SK-N-SH (cell line): ENCODE measurements around the gene ARCN1. TPM values are rescaled to one million over a fixed set of nuclear protein-coding genes. Genes with fewer than 3 reads are reported as not detected.

Experiments used
- EP300 ChIP-seq, 2 experiments: IDR thresholded peaks; 2 replicates each; pipeline versions ENCODE4 v1.4.0 to v1.6.1; 2012; ENCODE audit warnings: borderline replicate concordance in 1 of 2, low read depth in 1 of 2, low read length in 1 of 2
- FOSL2 ChIP-seq: IDR thresholded peaks from 2 replicates; pipeline ENCODE4 v1.4.0; 2012; ENCODE audit warnings: low read depth, mild to moderate bottlenecking, moderate library complexity, borderline replicate concordance
- FOXJ3 ChIP-seq: sonication (generic); formaldehyde crosslinking; IDR thresholded peaks from 2 replicates; pipeline ENCODE4 v1.5.1; 2020; ENCODE audit warnings: mild to moderate bottlenecking, missing genetic modification reagents
- FOXM1 ChIP-seq: IDR thresholded peaks from 2 replicates; pipeline ENCODE4 v1.4.0; 2012; ENCODE audit warnings: low read depth, mild to moderate bottlenecking
- JUND ChIP-seq: IDR thresholded peaks from 2 replicates; pipeline ENCODE4 v1.4.0; 2012
- MAX ChIP-seq: IDR thresholded peaks from 2 replicates; pipeline ENCODE4 v1.4.0; 2012; ENCODE audit warnings: low read depth
- NRF1 ChIP-seq: IDR thresholded peaks from 2 replicates; pipeline ENCODE4 v1.6.1; 2012; ENCODE audit warnings: low read depth, mild to moderate bottlenecking, low read length
- POLR2AphosphoS5 ChIP-seq: IDR thresholded peaks from 2 replicates; pipeline ENCODE4 v1.6.1; 2012; ENCODE audit warnings: low read depth, low read length
- RAD21 ChIP-seq: IDR thresholded peaks from 2 replicates; pipeline ENCODE4 v1.6.1; 2012; ENCODE audit warnings: mild to moderate bottlenecking, low read length
- RCOR1 ChIP-seq: fragments of 150-350 bp; IDR thresholded peaks from 2 replicates; pipeline ENCODE4 v1.6.1; 2017; ENCODE audit warnings: antibody characterized with exemption, low read length
- RFX5 ChIP-seq: IDR thresholded peaks from 2 replicates; pipeline ENCODE4 v1.6.1; 2012; ENCODE audit warnings: mild to moderate bottlenecking, improper control_type of control experiment, low read length
- RXRA ChIP-seq: IDR thresholded peaks from 2 replicates; pipeline ENCODE4 v1.4.0; 2012; ENCODE audit warnings: low read depth, mild to moderate bottlenecking, borderline replicate concordance
- SIN3A ChIP-seq: IDR thresholded peaks from 2 replicates; pipeline ENCODE4 v1.6.1; 2012; ENCODE audit warnings: low read depth, mild to moderate bottlenecking, low read length, moderate library complexity, borderline replicate concordance
- TAF1 ChIP-seq: IDR thresholded peaks from 2 replicates; pipeline ENCODE4 v1.6.1; 2012; ENCODE audit warnings: low read depth, mild to moderate bottlenecking, low read length, moderate library complexity, borderline replicate concordance
- TCF12 ChIP-seq: IDR thresholded peaks from 2 replicates; pipeline ENCODE4 v1.4.0; 2012
- TEAD4 ChIP-seq: IDR thresholded peaks from 2 replicates; pipeline ENCODE4 v1.4.0; 2012; ENCODE audit warnings: mild to moderate bottlenecking, borderline replicate concordance; ENCODE audit not compliant: insufficient read depth
- USF1 ChIP-seq: IDR thresholded peaks from 2 replicates; pipeline ENCODE4 v1.4.0; 2012; ENCODE audit warnings: low read depth, borderline replicate concordance
- YY1 ChIP-seq: IDR thresholded peaks from 2 replicates; pipeline ENCODE4 v1.4.0; 2012; ENCODE audit warnings: low read depth, mild to moderate bottlenecking
- ZBTB33 ChIP-seq: IDR thresholded peaks from 2 replicates; pipeline ENCODE4 v1.4.0; 2012; ENCODE audit warnings: low read depth, borderline replicate concordance
- polyA plus RNA-seq, 3 experiments: library from polyadenylated mRNA; depleted of rRNA; stranded (reverse); fragments of >200 nt; gene quantifications; 2 replicates each; pipeline ENCODE4 v1.2.3, GENCODE V29; 2012
- TF ChIP-seq, protein P1 (sequence below): fragments of 150-350 bp; IDR thresholded peaks from 2 replicates; pipeline ENCODE4 v1.6.1; 2017; ENCODE audit warnings: antibody characterized with exemption, low read length, low read depth, borderline replicate concordance
- TF ChIP-seq, protein P2 (sequence below): IDR thresholded peaks from 2 replicates; pipeline ENCODE4; 2012
- TF ChIP-seq, protein P3 (sequence below): fragments of 150-350 bp; IDR thresholded peaks from 2 replicates; pipeline ENCODE4 v1.6.1; 2016; ENCODE audit warnings: mild to moderate bottlenecking, low read depth, low read length

Gene ARCN1
- polyA plus RNA-seq, 1 of the 3 experiments (the other 2 are of a cell fraction) = 128 TPM

DNA sequence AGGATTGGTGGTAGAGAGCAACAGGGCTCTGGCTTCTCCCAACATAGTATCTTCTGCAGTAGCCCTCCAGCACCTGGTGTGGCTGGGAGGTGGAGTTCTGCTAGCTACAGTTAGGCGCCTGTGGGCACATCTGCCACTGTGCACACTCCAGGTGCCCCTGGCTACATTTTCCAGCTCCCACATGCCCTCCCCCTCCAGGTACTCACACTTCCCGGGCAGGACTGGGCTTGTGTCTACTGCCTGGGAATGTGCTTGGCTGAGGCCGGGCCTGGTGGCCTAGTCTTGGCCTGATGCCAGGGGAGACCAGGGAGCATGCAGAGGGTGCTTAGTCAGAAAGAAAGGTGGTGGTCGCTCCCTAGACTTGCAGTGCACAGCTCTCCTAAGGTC is 51.1 kb downstream of the ARCN1 start (continued):
- TF ChIP-seq ZBTB33 = no peak
- TF ChIP-seq, protein P1, sequence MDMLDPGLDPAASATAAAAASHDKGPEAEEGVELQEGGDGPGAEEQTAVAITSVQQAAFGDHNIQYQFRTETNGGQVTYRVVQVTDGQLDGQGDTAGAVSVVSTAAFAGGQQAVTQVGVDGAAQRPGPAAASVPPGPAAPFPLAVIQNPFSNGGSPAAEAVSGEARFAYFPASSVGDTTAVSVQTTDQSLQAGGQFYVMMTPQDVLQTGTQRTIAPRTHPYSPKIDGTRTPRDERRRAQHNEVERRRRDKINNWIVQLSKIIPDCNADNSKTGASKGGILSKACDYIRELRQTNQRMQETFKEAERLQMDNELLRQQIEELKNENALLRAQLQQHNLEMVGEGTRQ = no peak
- TF ChIP-seq RFX5 = no peak
- 0 out of 2 replicates have a peak, but pooled peaks have one; percentile 28 for TF ChIP-seq TCF12
- no peak; the same call in 1 of the 2 replicates for TF ChIP-seq MAX
- no peak for TF ChIP-seq FOXM1
- TF ChIP-seq, protein P2, sequence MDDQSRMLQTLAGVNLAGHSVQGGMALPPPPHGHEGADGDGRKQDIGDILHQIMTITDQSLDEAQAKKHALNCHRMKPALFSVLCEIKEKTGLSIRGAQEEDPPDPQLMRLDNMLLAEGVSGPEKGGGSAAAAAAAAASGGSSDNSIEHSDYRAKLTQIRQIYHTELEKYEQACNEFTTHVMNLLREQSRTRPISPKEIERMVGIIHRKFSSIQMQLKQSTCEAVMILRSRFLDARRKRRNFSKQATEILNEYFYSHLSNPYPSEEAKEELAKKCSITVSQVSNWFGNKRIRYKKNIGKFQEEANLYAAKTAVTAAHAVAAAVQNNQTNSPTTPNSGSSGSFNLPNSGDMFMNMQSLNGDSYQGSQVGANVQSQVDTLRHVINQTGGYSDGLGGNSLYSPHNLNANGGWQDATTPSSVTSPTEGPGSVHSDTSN = no peak
- no peak for TF ChIP-seq POLR2AphosphoS5
- 0 out of 2 replicates have a peak, but pooled peaks have one; percentile 5 for TF ChIP-seq TEAD4
- TF ChIP-seq RCOR1 = no peak; the same call in 1 of the 2 replicates
- TF ChIP-seq NRF1 = no peak
- no peak for TF ChIP-seq YY1
- no peak for TF ChIP-seq FOSL2
- peak in 1 of 2 experiments; percentile 6; a peak in 1 of 4 replicates for TF ChIP-seq EP300 (IDR thresholded peaks at IDR 0.05; ENCODE audit: borderline replicate concordance in 1 of 2, low read depth in 1 of 2, low read length in 1 of 2)
- no peak; the same call in 1 of the 2 replicates for TF ChIP-seq SIN3A
- TF ChIP-seq USF1 = no peak
- TF ChIP-seq, protein P3, sequence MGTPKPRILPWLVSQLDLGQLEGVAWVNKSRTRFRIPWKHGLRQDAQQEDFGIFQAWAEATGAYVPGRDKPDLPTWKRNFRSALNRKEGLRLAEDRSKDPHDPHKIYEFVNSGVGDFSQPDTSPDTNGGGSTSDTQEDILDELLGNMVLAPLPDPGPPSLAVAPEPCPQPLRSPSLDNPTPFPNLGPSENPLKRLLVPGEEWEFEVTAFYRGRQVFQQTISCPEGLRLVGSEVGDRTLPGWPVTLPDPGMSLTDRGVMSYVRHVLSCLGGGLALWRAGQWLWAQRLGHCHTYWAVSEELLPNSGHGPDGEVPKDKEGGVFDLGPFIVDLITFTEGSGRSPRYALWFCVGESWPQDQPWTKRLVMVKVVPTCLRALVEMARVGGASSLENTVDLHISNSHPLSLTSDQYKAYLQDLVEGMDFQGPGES = no peak
- peak; percentile 38; the same call in 1 of the 2 replicates for TF ChIP-seq TAF1
- no peak for TF ChIP-seq JUND
- no peak for TF ChIP-seq RXRA
- no peak for TF ChIP-seq RAD21
- no peak for TF ChIP-seq FOXJ3 (CRISPR knock-in tag)
